PC-3 (cell line): Measurements from ENCODE around the gene PRPF6. TPM values are rescaled to one million over a fixed set of nuclear protein-coding genes. Genes with fewer than 3 reads are reported as not detected.

Experiments used
- ATAC-seq: fragments of 200-7000 bp; cut with Tn5 transposase; 2 replicates; pipeline ENCODE4 v1.9.1; 2020; ENCODE audit warnings: mild to moderate bottlenecking, moderate library complexity
- BruUV-seq: library from RNA; stranded (reverse); fragments of 400-500 nt; replicated peaks from 2 replicates; lab custom pipeline; 2021; lab: Mats Ljungman, UMichigan
- CTCF ChIA-PET: fragments of 300-600 bp; sonication (Branson Sonifier 250); formaldehyde crosslinking; loops from one replicate; lab custom pipeline; 2022; ENCODE audit warnings: antibody characterized with exemption; lab: Charles Lee
- POLR2A ChIA-PET: fragments of 300-600 bp; sonication (Branson Sonifier 250); formaldehyde crosslinking; loops from one replicate; lab custom pipeline; 2022; ENCODE audit warnings: antibody characterized with exemption; ENCODE audit not compliant: unreplicated experiment; lab: Charles Lee
- DNase-seq: peaks from one replicate; pipeline ENCODE4 v3.0.0-alpha.2; 2015
- H2AFZ ChIP-seq: fragments of 300-600 bp; sonication (generic); 2 replicates; pipeline ENCODE4 v1.6.0; 2016; ENCODE audit warnings: antibody characterized with exemption, low read length
- H3F3A ChIP-seq: fragments of 300-600 bp; sonication (generic); one replicate; pipeline ENCODE4 v1.6.0; 2017; ENCODE audit warnings: antibody characterized with exemption, low read length, control low read depth, mild to moderate bottlenecking; ENCODE audit not compliant: unreplicated experiment
- H3K27ac ChIP-seq: fragments of 300-600 bp; sonication (generic); 2 replicates; pipeline ENCODE4 v1.5.1; 2016; ENCODE audit warnings: mild to moderate bottlenecking, low read length
- H3K27me3 ChIP-seq: fragments of 300-600 bp; sonication (generic); 2 replicates; pipeline ENCODE4 v1.6.1; 2016; ENCODE audit warnings: low read length, mixed read lengths
- H3K36me3 ChIP-seq: fragments of 300-600 bp; sonication (generic); 2 replicates; pipeline ENCODE4 v1.6.1; 2016; ENCODE audit warnings: low read depth, mixed run types, low read length, mixed read lengths
- H3K4me1 ChIP-seq: fragments of 300-600 bp; sonication (generic); 2 replicates; pipeline ENCODE4 v1.5.1; 2016; ENCODE audit warnings: low read length; ENCODE audit not compliant: insufficient read depth
- H3K4me2 ChIP-seq: fragments of 300-600 bp; sonication (generic); 2 replicates; pipeline ENCODE4 v1.6.0; 2016; ENCODE audit warnings: low read length
- H3K4me3 ChIP-seq: fragments of 300-600 bp; sonication (generic); 2 replicates; pipeline ENCODE4 v1.5.1; 2016; ENCODE audit warnings: mild to moderate bottlenecking, low read length, mixed read lengths
- H3K79me2 ChIP-seq: fragments of 300-600 bp; sonication (generic); 2 replicates; pipeline ENCODE4 v1.6.1; 2017; ENCODE audit warnings: low read length, mixed read lengths
- H3K9ac ChIP-seq: fragments of 300-600 bp; sonication (generic); 2 replicates; pipeline ENCODE4 v1.6.0; 2016; ENCODE audit warnings: mild to moderate bottlenecking, low read length
- H3K9me2 ChIP-seq: fragments of 300-600 bp; sonication (generic); replicated peaks from 2 replicates; pipeline ENCODE4 v1.6.1; 2016; ENCODE audit warnings: mixed run types, low read length, mixed read lengths
- H3K9me3 ChIP-seq: fragments of 300-600 bp; sonication (generic); 2 replicates; pipeline ENCODE4 v1.6.1; 2016; ENCODE audit warnings: low read length, mixed read lengths
- H4K20me1 ChIP-seq: fragments of 300-600 bp; sonication (generic); 2 replicates; pipeline ENCODE4 v1.6.1; 2016; ENCODE audit warnings: low read length, mixed read lengths
- CTCF ChIP-seq: fragments of 300-600 bp; sonication (generic); conservative IDR thresholded peaks from 2 replicates; pipeline ENCODE4 v1.5.1; 2017; ENCODE audit warnings: antibody characterized with exemption, low read depth, mild to moderate bottlenecking, low read length
- EZH2 ChIP-seq: fragments of 300-600 bp; sonication (generic); IDR thresholded peaks from one replicate; pipeline ENCODE4 v1.6.1; 2017; ENCODE audit warnings: antibody characterized with exemption, mild to moderate bottlenecking, low read length; ENCODE audit not compliant: unreplicated experiment
- EZH2phosphoT487 ChIP-seq: fragments of 300-600 bp; sonication (generic); IDR thresholded peaks from 2 replicates; pipeline ENCODE4 v1.6.1; 2018; ENCODE audit warnings: mild to moderate bottlenecking, antibody characterized with exemption, low read length, borderline replicate concordance
- intact Hi-C: fragments of 100-400 bp; cut with micrococcal nuclease; formaldehyde crosslinking; loops from 2 replicates; pipeline ENCODE4 v1.9.0; 2023
- total RNA-seq: library from RNA; depleted of rRNA; stranded (reverse); fragments of >200 nt; gene quantifications from 2 replicates; pipeline ENCODE4 v1.2.3, GENCODE V29; 2014

Gene PRPF6
- total RNA-seq, 1 experiment from 2014 or later: 67.1 TPM

GRCh38 chr20:63955827-63956663 is 24.9 kb upstream of the PRPF6 start, which contains the start of gene UCKL1:
UCKL1 (minus strand) TSS chr20:63956416; CDS start chr20:63956372, 44 bp downstream.
- peak within 1 kb of the TSS; percentile 90 for H2AFZ ChIP-seq
- POLR2A ChIA-PET: interaction anchor here (0.6 kb wide), 1 partner anchor 45 kb away, joined by 3 read pairs; no protein-coding TSS in a partner anchor
- H3K4me1 ChIP-seq: peaks cover 33% of the 10 kb centered on the region
- peak; percentile 72 for ATAC-seq
- no peaks in the 10 kb centered on the region for H3K9me2 ChIP-seq
- peak within 1 kb of the TSS; percentile 91 for H3K27ac ChIP-seq
- peaks cover 5% of the 10 kb centered on the region; the same call in 1 of the 2 replicates for H3K36me3 ChIP-seq
- peak within 1 kb of the TSS; percentile 97 for H3K4me2 ChIP-seq
- CTCF ChIA-PET: interaction anchor here (0.6 kb wide), 1 partner anchor 48 kb away, joined by 3 read pairs; no protein-coding TSS in a partner anchor
- peaks cover 52% of the 10 kb centered on the region for H3K79me2 ChIP-seq
- peak within 1 kb of the TSS; percentile 95 for H3K4me3 ChIP-seq
- no peaks in the 10 kb centered on the region for H3K9me3 ChIP-seq
- H3F3A ChIP-seq: no peaks in the 10 kb centered on the region
- BruUV-seq: TSS peak; percentile 12
- H4K20me1 ChIP-seq: peaks cover 34% of the 10 kb centered on the region; the same call in 1 of the 2 replicates
- peak; percentile 83 for DNase-seq
- intact Hi-C loops: loop anchor here (2.0 to 5.0 kb wide), 2 partner anchors 45 to 419 kb away; partner anchors contain the start of gene PTK6
- H3K9ac ChIP-seq: peak within 1 kb of the TSS; percentile 98
- no peaks in the 10 kb centered on the region for H3K27me3 ChIP-seq
- no peak for TF ChIP-seq EZH2phosphoT487
- no peak for TF ChIP-seq EZH2

- intact Hi-C loops: loop anchor here (2.0 to 5.0 kb wide), 2 partner anchors 46 to 419 kb away; partner anchors contain the start of gene PTK6
Measured at GRCh38 chr20:63956664-63957003, 24.3 kb upstream of the PRPF6 start.

GRCh38 chr20:63957004-63957689 is 23.8 kb upstream of the PRPF6 start:
- peaks cover 5% of the 10 kb centered on the region; the same call in 1 of the 2 replicates for H3K36me3 ChIP-seq
- TF ChIP-seq EZH2: no peak
- no peak for TF ChIP-seq EZH2phosphoT487
- TF ChIP-seq CTCF: no peak
- peaks cover 25% of the 10 kb centered on the region; the same call in 1 of the 2 replicates for H4K20me1 ChIP-seq
- H3K79me2 ChIP-seq: peaks cover 40% of the 10 kb centered on the region
- ChIA-PET POLR2A (interaction anchor here (0.5 kb wide), 1 partner anchor 54 kb away, joined by 11 read pairs; no protein-coding TSS in a partner anchor), CTCF (no interaction called here)
- ATAC-seq (peak; percentile 52), DNase-seq (peak; percentile 79)
- BruUV-seq: no TSS peak
- no peaks in the 10 kb centered on the region for H3F3A ChIP-seq
- H3K9me2 ChIP-seq: no peaks in the 10 kb centered on the region
- H3K4me2 ChIP-seq: peak overlapping the region; percentile 89
- peak overlapping the region; percentile 91 for H3K27ac ChIP-seq
- peak overlapping the region; percentile 85 for H3K9ac ChIP-seq
- H3K4me1 ChIP-seq: peaks cover 33% of the 10 kb centered on the region
- intact Hi-C loops: loop anchor here (2.0 to 5.0 kb wide), 2 partner anchors 46 to 420 kb away; partner anchors contain the start of gene PTK6
- H3K4me3 ChIP-seq: peak overlapping the region; percentile 95
- H3K27me3 ChIP-seq: no peaks in the 10 kb centered on the region
- no peaks in the 10 kb centered on the region for H3K9me3 ChIP-seq
- H2AFZ ChIP-seq: peak overlapping the region; percentile 66

More at GRCh38 chr20:63956664-63957003, 24.3 kb upstream of the PRPF6 start:
- Histone ChIP-seq H3K9me3 (no peaks in the 10 kb centered on the region), H3K27ac (peak overlapping the region; percentile 91), H3K9ac (peak overlapping the region; percentile 85), H3K4me3 (peak overlapping the region; percentile 95), H3K9me2 (no peaks in the 10 kb centered on the region), H3K4me1 (peaks cover 33% of the 10 kb centered on the region), H3K27me3 (no peaks in the 10 kb centered on the region), H2AFZ (peak overlapping the region; percentile 66), H3F3A (no peaks in the 10 kb centered on the region), H3K79me2 (peaks cover 46% of the 10 kb centered on the region), H4K20me1 (peaks cover 29% of the 10 kb centered on the region; the same call in 1 of the 2 replicates), H3K36me3 (peaks cover 5% of the 10 kb centered on the region; the same call in 1 of the 2 replicates), H3K4me2 (peak overlapping the region; percentile 89)
- ChIA-PET CTCF (interaction anchor here (0.6 kb wide), 1 partner anchor 48 kb away, joined by 3 read pairs; no protein-coding TSS in a partner anchor), POLR2A (interaction anchor here (0.5 to 0.6 kb wide), 2 partner anchors 46 to 54 kb away, joined by 3 to 11 read pairs; no protein-coding TSS in a partner anchor)
- TF ChIP-seq EZH2: no peak
- ATAC-seq: no peak
- peak; percentile 11 for DNase-seq
- no TSS peak for BruUV-seq
